CD4-positive, alpha-beta T cell treated with Interleukin-12 subunit alpha and Interleukin-12 subunit beta, for 1 hour (primary cell): ENCODE measurements around the gene RHOV.

Experiments used
- DNase-seq: peaks from one replicate; pipeline ENCODE4 v3.0.0-alpha.2; 2020

The RHOV gene

GRCh38 chr15:40873694-40874561 is at the start of gene RHOV:
RHOV (minus strand) TSS chr15:40874234; CDS start chr15:40874139, 95 bp downstream.
- peak; percentile 55 for DNase-seq

GRCh38 chr15:40923551-40923950 is 49.5 kb upstream of the RHOV start:
- DNase-seq = no peak

GRCh38 chr15:40922608-40923005 is 48.6 kb upstream of the RHOV start:
- DNase-seq = no peak

- no peak for DNase-seq
Observed at GRCh38 chr15:40921949-40922607, 48.0 kb upstream of the RHOV start.

- no peak for DNase-seq
Observed at GRCh38 chr15:40918799-40919392, 44.9 kb upstream of the RHOV start.

GRCh38 chr15:40918146-40918798 is 44.2 kb upstream of the RHOV start:
- no peak for DNase-seq

GRCh38 chr15:40917585-40917984 is 43.6 kb upstream of the RHOV start:
- no peak for DNase-seq

GRCh38 chr15:40915679-40916078 is 41.6 kb upstream of the RHOV start:
- no peak for DNase-seq

GRCh38 chr15:40915116-40915661 is 41.2 kb upstream of the RHOV start:
- DNase-seq = no peak

- DNase-seq = no peak
Observed at GRCh38 chr15:40914486-40914885, 40.5 kb upstream of the RHOV start.

GRCh38 chr15:40914013-40914412 is 40.0 kb upstream of the RHOV start:
- no peak for DNase-seq

- no peak for DNase-seq
Observed at GRCh38 chr15:40912478-40912877, 38.4 kb upstream of the RHOV start.

GRCh38 chr15:40911693-40912092 is 37.7 kb upstream of the RHOV start:
- no peak for DNase-seq

- no peak for DNase-seq
Observed at GRCh38 chr15:40911141-40911540, 37.1 kb upstream of the RHOV start.

GRCh38 chr15:40909662-40910630 is 35.9 kb upstream of the RHOV start:
- no peak for DNase-seq

GRCh38 chr15:40908095-40908494 is 34.1 kb upstream of the RHOV start:
- DNase-seq = no peak

- DNase-seq = peak; percentile 70
Observed at GRCh38 chr15:40906991-40907802, 33.2 kb upstream of the RHOV start.

GRCh38 chr15:40906091-40906990 is 32.3 kb upstream of the RHOV start:
- DNase-seq = peak; percentile 78

- no peak for DNase-seq
Observed at GRCh38 chr15:40904552-40905201, 30.6 kb upstream of the RHOV start.
